Natural killer cell (primary cell): ENCODE results near the gene ABCD1. TPM values are rescaled to one million over a fixed set of nuclear protein-coding genes. Genes with fewer than 3 reads are reported as not detected.

Experiments
- ATAC-seq, 3 donors: fragments of 150-1000 bp in 2 of 3; fragments of 200-7000 bp in 1 of 3; cut with Tn5 transposase; 1 replicate in 1 of 3; 2 replicates in 2 of 3; pipeline ENCODE4 v1.10.0; 2021; ENCODE audit warnings: mild to moderate bottlenecking in 2 of 3, moderate library complexity in 2 of 3
- DNase-seq, 2 donors: peaks; one replicate each; pipeline versions ENCODE4 v3.0.0 to v3.0.0-alpha.2; 2013 to 2021; ENCODE audit warnings: mixed read lengths in 1 of 2
- H3K27ac ChIP-seq: one replicate; pipeline ENCODE4 v1.5.1; 2013; ENCODE audit warnings: mild to moderate bottlenecking, low read length
- H3K27me3 ChIP-seq: one replicate; pipeline ENCODE4 v1.6.1; 2013; ENCODE audit warnings: low read length; ENCODE audit not compliant: control insufficient read depth, insufficient read depth
- H3K36me3 ChIP-seq: one replicate; pipeline ENCODE4 v1.6.1; 2013; ENCODE audit warnings: low read length; ENCODE audit not compliant: control insufficient read depth, insufficient read depth
- H3K4me1 ChIP-seq: one replicate; pipeline ENCODE4 v1.6.1; 2013; ENCODE audit warnings: low read length; ENCODE audit not compliant: control insufficient read depth, insufficient read depth
- H3K4me3 ChIP-seq: one replicate; pipeline ENCODE4 v1.5.1; 2013; ENCODE audit warnings: low read length
- H3K9me3 ChIP-seq: one replicate; pipeline ENCODE4 v1.6.1; 2013; ENCODE audit warnings: low read length; ENCODE audit not compliant: control insufficient read depth, insufficient read depth
- H3K27ac Mint-ChIP-seq, 2 donors: one replicate each; pipeline ENCODE4 v1.8.0; 2022; ENCODE audit warnings: mild to moderate bottlenecking in 2 of 2, mixed read lengths in 2 of 2, moderate library complexity in 1 of 2
- H3K27me3 Mint-ChIP-seq, 2 donors: one replicate each; pipeline ENCODE4 v1.8.0; 2022; ENCODE audit warnings: low read depth in 2 of 2, mixed read lengths in 2 of 2
- H3K36me3 Mint-ChIP-seq: one replicate; pipeline ENCODE4 v1.8.0; 2022; ENCODE audit warnings: mixed read lengths
- H3K4me1 Mint-ChIP-seq, 2 donors: one replicate each; pipeline ENCODE4 v1.8.0; 2022; ENCODE audit warnings: mixed read lengths in 2 of 2
- H3K4me3 Mint-ChIP-seq: one replicate; pipeline ENCODE4 v1.8.0; 2022; ENCODE audit warnings: mild to moderate bottlenecking, moderate library complexity, mixed read lengths
- H3K9me3 Mint-ChIP-seq, 2 donors: one replicate each; pipeline ENCODE4 v1.8.0; 2022; ENCODE audit warnings: mixed read lengths in 2 of 2
- CTCF ChIP-seq: fragments of 200-600 bp; IDR thresholded peaks from one replicate; pipeline ENCODE4 v1.8.0; 2022; ENCODE audit warnings: antibody characterized with exemption
- WGBS: methylation state at CpG from one replicate; pipeline ENCODE4 v1.1.7; 2013; ENCODE audit warnings: missing lambda C conversion rate; ENCODE audit not compliant: insufficient coverage; 5-methylcytosine and 5-hydroxymethylcytosine counted together
- intact Hi-C: fragments of 100-400 bp; cut with micrococcal nuclease; formaldehyde crosslinking; loops from one replicate; pipeline ENCODE4 v1.14.2; 2022
- total RNA-seq, 4 donors: library from RNA; stranded (reverse); fragments of 120-200 nt in 1 of 4; gene quantifications; one replicate each; pipeline versions ENCODE4 v1.2.3 to v1.2.4, GENCODE V29; 2013 to 2022

The ABCD1 gene
- total RNA-seq, 3 donors from 2014 or later (not counting 1 experiment from before 2014, with no cell fraction given) = 12.2 to 13.9 (median 13.8) TPM

GRCh38 chrX:153780678-153781427 lies 56.2 kb downstream of the ABCD1 start, which contains the start of gene SRPK3:
Gene SRPK3 (plus strand): TSS chrX:153781041. CDS start chrX:153781087, 46 bp downstream.
- intact Hi-C loops = no loop called here
- no peak within 1 kb of the TSS for H3K4me3 Mint-ChIP-seq
- peaks cover 2% of the 10 kb centered on the region for H3K36me3 ChIP-seq

GRCh38 chrX:153781428-153782047 lies 56.9 kb downstream of the ABCD1 start:
- TF ChIP-seq CTCF = no peak
- Histone ChIP-seq H3K27ac (no peak overlapping the region), H3K4me1 (peaks cover 12% of the 10 kb centered on the region), H3K9me3 (no peaks in the 10 kb centered on the region), H3K36me3 (peaks cover 6% of the 10 kb centered on the region), H3K4me3 (no peak overlapping the region), H3K27me3 (peaks cover 2% of the 10 kb centered on the region)
- no peak for DNase-seq
- Mint-ChIP-seq H3K4me3 (no peak overlapping the region), H3K4me1 (peaks cover 0 to 9% of the 10 kb centered on the region in 2 donors), H3K36me3 (no peaks in the 10 kb centered on the region), H3K27ac (no peak overlapping the region), H3K9me3 (no peaks in the 10 kb centered on the region), H3K27me3 (peaks cover 9% of the 10 kb centered on the region in 2 donors)
- intact Hi-C loops = no loop called here
- no peak for ATAC-seq
- WGBS = 83% methylated on average over 24 of the region's 24 CpGs

More at GRCh38 chrX:153780678-153781427, 56.2 kb downstream of the ABCD1 start, which contains the start of gene SRPK3:
- H3K36me3 Mint-ChIP-seq = no peaks in the 10 kb centered on the region
- H3K27ac Mint-ChIP-seq = no peak within 1 kb of the TSS
- 38% methylated on average over 47 of the region's 52 CpGs for WGBS
- no peaks in the 10 kb centered on the region for H3K9me3 ChIP-seq
- ATAC-seq = peak in 1 of 3 donors; percentile 32
- H3K4me3 ChIP-seq = no peak within 1 kb of the TSS
- no peak for DNase-seq
- peaks cover 9% of the 10 kb centered on the region in 2 donors for H3K27me3 Mint-ChIP-seq
- no peak within 1 kb of the TSS for H3K27ac ChIP-seq
- no peaks in the 10 kb centered on the region for H3K9me3 Mint-ChIP-seq
- no peak for TF ChIP-seq CTCF
- H3K4me1 Mint-ChIP-seq = peaks cover 0 to 9% of the 10 kb centered on the region in 2 donors
- peaks cover 12% of the 10 kb centered on the region for H3K4me1 ChIP-seq
- peaks cover 2% of the 10 kb centered on the region for H3K27me3 ChIP-seq

GRCh38 chrX:153782313-153782712 lies 57.7 kb downstream of the ABCD1 start:
- Mint-ChIP-seq H3K4me1 (peaks cover 0 to 9% of the 10 kb centered on the region in 2 donors), H3K27me3 (peaks cover 9% of the 10 kb centered on the region in 2 donors), H3K36me3 (no peaks in the 10 kb centered on the region), H3K27ac (no peak overlapping the region), H3K4me3 (no peak overlapping the region), H3K9me3 (no peaks in the 10 kb centered on the region)
- Histone ChIP-seq H3K4me1 (peaks cover 12% of the 10 kb centered on the region), H3K4me3 (no peak overlapping the region), H3K36me3 (peaks cover 8% of the 10 kb centered on the region), H3K27me3 (peaks cover 2% of the 10 kb centered on the region), H3K9me3 (no peaks in the 10 kb centered on the region), H3K27ac (no peak overlapping the region)
- WGBS = 84% methylated on average over 11 of the region's 11 CpGs
- no peak for ATAC-seq
- no peak for TF ChIP-seq CTCF
- intact Hi-C loops = no loop called here
- no peak for DNase-seq
